SU-DHL-6 (cell line): ENCODE data around the gene KIF20A.
"Not testable (repeated sequence)": the region's sequence is repeated elsewhere in the genome, so short reads cannot be mapped to it uniquely, and the experiment has no call there.

Source experiments
- H2AFZ ChIP-seq: fragments of 200-600 bp; sonication (generic); 2 replicates; pipeline ENCODE4 v1.6.1; 2014; ENCODE audit warnings: low read depth, mild to moderate bottlenecking, moderate library complexity, mixed read lengths, antibody characterized with exemption, low read length; ENCODE audit not compliant: severe bottlenecking
- H3F3A ChIP-seq: fragments of 200-600 bp; shearing (Covaris generic); 2 replicates; pipeline ENCODE4 v1.6.0; 2016; ENCODE audit warnings: antibody characterized with exemption, mild to moderate bottlenecking; ENCODE audit not compliant: insufficient read depth
- H3K27ac ChIP-seq: fragments of 200-600 bp; sonication (generic); 2 replicates; pipeline ENCODE4 v1.5.1; 2016; ENCODE audit warnings: low read depth, mild to moderate bottlenecking, low read length, moderate library complexity, mixed read lengths
- H3K27me3 ChIP-seq: fragments of 200-600 bp; sonication (generic), shearing (Covaris generic); 2 replicates; pipeline ENCODE4 v1.6.0; 2014; ENCODE audit warnings: mild to moderate bottlenecking, low read length
- H3K36me3 ChIP-seq: fragments of 200-600 bp; sonication (generic); 2 replicates; pipeline ENCODE4 v1.6.1; 2014; ENCODE audit warnings: mild to moderate bottlenecking, low read length, mixed read lengths
- H3K4me2 ChIP-seq: fragments of 300-600, 200-600 bp; shearing (Covaris generic), sonication (generic); 2 replicates; pipeline ENCODE4 v1.6.0; 2014; ENCODE audit warnings: low read length, low read depth, mild to moderate bottlenecking; ENCODE audit not compliant: poor library complexity, severe bottlenecking
- H3K4me3 ChIP-seq: fragments of 200-600 bp; sonication (generic); 2 replicates; pipeline ENCODE4 v1.5.1; 2014; ENCODE audit warnings: antibody characterized with exemption, low read length, mild to moderate bottlenecking, mixed read lengths; ENCODE audit not compliant: insufficient read depth, poor library complexity, severe bottlenecking
- H3K79me2 ChIP-seq: fragments of 200-600 bp; sonication (generic); 2 replicates; pipeline ENCODE4 v1.6.1; 2014; ENCODE audit warnings: mild to moderate bottlenecking, low read length, moderate library complexity; ENCODE audit not compliant: insufficient read depth
- H3K9ac ChIP-seq: fragments of 200-600 bp; sonication (generic); 2 replicates; pipeline ENCODE4 v1.7.0; 2014; ENCODE audit warnings: mild to moderate bottlenecking, low read length
- H3K9me2 ChIP-seq: fragments of 200-600 bp; sonication (generic); replicated peaks from 2 replicates; pipeline ENCODE4 v1.6.1; 2014; ENCODE audit warnings: low read length; ENCODE audit not compliant: insufficient read depth
- H3K9me3 ChIP-seq: fragments of 200-600 bp; sonication (generic); 2 replicates; pipeline ENCODE4 v1.6.1; 2014; ENCODE audit warnings: low read length, mixed read lengths; ENCODE audit not compliant: insufficient read depth
- H4K20me1 ChIP-seq: fragments of 200-600 bp; sonication (generic); 2 replicates; pipeline ENCODE4 v1.6.1; 2014; ENCODE audit warnings: low read depth, mild to moderate bottlenecking, antibody characterized with exemption, low read length, moderate library complexity, mixed read lengths
- EZH2phosphoT487 ChIP-seq: fragments of 200-600 bp; sonication (generic), shearing (Covaris generic); conservative IDR thresholded peaks from 2 replicates; pipeline ENCODE4 v1.6.1; 2018; ENCODE audit warnings: mild to moderate bottlenecking, antibody characterized with exemption, low read length, moderate library complexity, mixed read lengths
- TF ChIP-seq, protein P1 (sequence below): fragments of 200-600 bp; sonication (generic); IDR thresholded peaks from one replicate; pipeline ENCODE4 v1.5.1; 2017; ENCODE audit warnings: antibody characterized with exemption, mild to moderate bottlenecking, low read length, moderate library complexity; ENCODE audit not compliant: insufficient read depth, poor library complexity, severe bottlenecking

Gene KIF20A

DNA sequence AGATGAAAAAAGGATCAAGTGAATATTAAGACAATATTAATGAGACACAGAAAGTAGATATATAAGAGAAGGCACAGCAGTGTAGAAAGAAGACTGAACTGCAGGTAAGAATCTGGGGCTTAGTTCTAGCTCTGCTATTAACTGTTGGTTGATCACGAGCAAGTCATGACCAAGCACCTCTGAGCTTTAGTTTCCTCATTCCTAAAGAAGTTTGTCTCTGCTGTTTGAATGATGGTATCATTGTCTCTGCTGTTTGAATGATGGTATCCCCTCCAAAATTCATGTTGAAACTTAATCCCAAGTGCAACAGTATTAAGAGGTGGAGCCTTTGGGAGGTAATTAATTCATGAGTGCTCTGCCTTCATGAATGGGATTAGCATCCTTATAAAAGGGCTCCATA is 37.2 kb upstream of the KIF20A start:
- H4K20me1 ChIP-seq, result no peaks in the 10 kb centered on the region
- no peaks in the 10 kb centered on the region for H3K9me3 ChIP-seq
- no peak overlapping the region for H2AFZ ChIP-seq
- no peak overlapping the region for H3K4me3 ChIP-seq
- no peak overlapping the region for H3K9ac ChIP-seq
- H3K36me3 ChIP-seq, result no peaks in the 10 kb centered on the region
- no peak overlapping the region for H3K27ac ChIP-seq
- H3K9me2 ChIP-seq, result no peaks in the 10 kb centered on the region
- H3F3A ChIP-seq, result no peaks in the 10 kb centered on the region
- TF ChIP-seq, protein P1, sequence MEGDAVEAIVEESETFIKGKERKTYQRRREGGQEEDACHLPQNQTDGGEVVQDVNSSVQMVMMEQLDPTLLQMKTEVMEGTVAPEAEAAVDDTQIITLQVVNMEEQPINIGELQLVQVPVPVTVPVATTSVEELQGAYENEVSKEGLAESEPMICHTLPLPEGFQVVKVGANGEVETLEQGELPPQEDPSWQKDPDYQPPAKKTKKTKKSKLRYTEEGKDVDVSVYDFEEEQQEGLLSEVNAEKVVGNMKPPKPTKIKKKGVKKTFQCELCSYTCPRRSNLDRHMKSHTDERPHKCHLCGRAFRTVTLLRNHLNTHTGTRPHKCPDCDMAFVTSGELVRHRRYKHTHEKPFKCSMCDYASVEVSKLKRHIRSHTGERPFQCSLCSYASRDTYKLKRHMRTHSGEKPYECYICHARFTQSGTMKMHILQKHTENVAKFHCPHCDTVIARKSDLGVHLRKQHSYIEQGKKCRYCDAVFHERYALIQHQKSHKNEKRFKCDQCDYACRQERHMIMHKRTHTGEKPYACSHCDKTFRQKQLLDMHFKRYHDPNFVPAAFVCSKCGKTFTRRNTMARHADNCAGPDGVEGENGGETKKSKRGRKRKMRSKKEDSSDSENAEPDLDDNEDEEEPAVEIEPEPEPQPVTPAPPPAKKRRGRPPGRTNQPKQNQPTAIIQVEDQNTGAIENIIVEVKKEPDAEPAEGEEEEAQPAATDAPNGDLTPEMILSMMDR, result no peak
- TF ChIP-seq EZH2phosphoT487, result no peak
- no peaks in the 10 kb centered on the region for H3K27me3 ChIP-seq
- H3K79me2 ChIP-seq, result no peaks in the 10 kb centered on the region
- H3K4me2 ChIP-seq, result no peak overlapping the region

DNA sequence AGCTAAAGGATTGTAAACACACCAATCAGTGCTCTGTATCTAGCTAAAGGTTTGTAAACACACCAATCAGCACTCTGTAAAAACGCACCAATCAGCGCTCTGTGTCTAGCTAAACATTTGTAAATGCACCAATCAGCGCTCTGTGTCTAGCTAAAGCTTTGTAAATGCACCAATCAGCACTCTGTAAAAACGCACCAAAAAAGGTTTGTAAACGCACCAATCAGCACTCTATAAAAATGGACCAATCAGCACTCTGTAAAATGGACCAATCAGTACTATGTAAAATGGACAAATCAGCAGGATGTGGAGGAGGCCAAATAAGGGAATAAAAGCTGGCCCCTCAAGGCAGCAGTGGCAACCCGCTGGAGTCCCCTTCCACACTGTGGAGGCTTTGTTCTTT is 35.3 kb upstream of the KIF20A start:
- not testable (repeated sequence) for H3K4me2 ChIP-seq, H2AFZ ChIP-seq

DNA sequence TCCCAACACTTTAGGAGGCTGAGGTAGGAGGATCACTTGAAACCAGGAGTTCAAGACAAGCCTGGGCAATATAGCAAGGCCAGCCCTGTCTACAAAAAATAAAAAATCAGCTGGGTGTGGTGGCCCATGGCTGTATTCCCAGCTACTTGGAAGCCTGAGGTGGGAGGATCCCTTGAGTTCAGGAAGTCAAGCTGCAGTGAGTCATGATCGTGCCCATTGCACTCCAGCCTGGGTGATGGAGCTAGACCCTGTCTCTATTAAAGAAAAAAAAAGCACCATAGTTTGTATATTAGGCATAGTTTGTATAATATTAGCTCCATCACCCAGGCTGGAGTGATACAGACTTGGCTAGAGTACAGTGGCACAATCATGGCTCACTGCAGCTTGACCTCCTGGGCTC is 30.1 kb upstream of the KIF20A start:
- no peak overlapping the region for H3K9ac ChIP-seq
- H3K79me2 ChIP-seq, result no peaks in the 10 kb centered on the region
- no peak overlapping the region for H2AFZ ChIP-seq
- no peak overlapping the region for H3K4me2 ChIP-seq
- no peaks in the 10 kb centered on the region for H4K20me1 ChIP-seq
- H3K36me3 ChIP-seq, result no peaks in the 10 kb centered on the region
- H3K9me2 ChIP-seq, result no peaks in the 10 kb centered on the region
- H3K9me3 ChIP-seq, result no peaks in the 10 kb centered on the region
- TF ChIP-seq, protein P1, result no peak
- TF ChIP-seq EZH2phosphoT487, result no peak
- no peak overlapping the region for H3K4me3 ChIP-seq
- H3K27ac ChIP-seq, result no peak overlapping the region
- H3F3A ChIP-seq, result no peaks in the 10 kb centered on the region
- no peaks in the 10 kb centered on the region for H3K27me3 ChIP-seq

More for the DNA sequence above, 35.3 kb upstream of the KIF20A start:
- not testable (repeated sequence) for H3K36me3 ChIP-seq, H4K20me1 ChIP-seq, H3F3A ChIP-seq, H3K9me2 ChIP-seq, H3K27ac ChIP-seq, H3K9ac ChIP-seq, H3K9me3 ChIP-seq, H3K27me3 ChIP-seq, H3K79me2 ChIP-seq, H3K4me3 ChIP-seq

DNA sequence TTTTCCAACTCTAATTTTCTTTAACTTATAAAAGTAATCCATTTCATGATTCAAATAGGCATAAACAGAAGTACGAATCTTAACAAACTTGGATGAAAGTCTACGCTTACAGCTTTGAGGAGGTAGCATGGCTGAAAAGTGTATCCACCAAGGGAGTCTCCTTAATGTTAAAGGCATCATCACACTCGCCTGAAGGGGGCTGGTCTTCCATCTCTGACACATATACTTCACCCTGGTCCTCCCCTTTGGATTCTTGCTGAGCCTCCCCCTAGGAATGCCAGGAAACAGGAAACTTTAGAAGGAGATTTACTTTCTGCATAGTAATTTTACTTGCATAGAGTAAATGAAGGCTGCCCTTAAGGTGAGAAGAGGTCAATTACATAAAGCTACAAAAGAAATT is 29.4 kb upstream of the KIF20A start:
- H3K27ac ChIP-seq, result no peak overlapping the region
- no peak overlapping the region for H3K9ac ChIP-seq
- no peak overlapping the region for H2AFZ ChIP-seq
- no peaks in the 10 kb centered on the region for H3F3A ChIP-seq
- no peaks in the 10 kb centered on the region for H4K20me1 ChIP-seq
- H3K79me2 ChIP-seq, result no peaks in the 10 kb centered on the region
- H3K4me3 ChIP-seq, result no peak overlapping the region
- H3K4me2 ChIP-seq, result no peak overlapping the region
- TF ChIP-seq EZH2phosphoT487, result no peak
- no peaks in the 10 kb centered on the region for H3K27me3 ChIP-seq
- no peaks in the 10 kb centered on the region for H3K9me3 ChIP-seq
- H3K9me2 ChIP-seq, result no peaks in the 10 kb centered on the region
- H3K36me3 ChIP-seq, result no peaks in the 10 kb centered on the region

DNA sequence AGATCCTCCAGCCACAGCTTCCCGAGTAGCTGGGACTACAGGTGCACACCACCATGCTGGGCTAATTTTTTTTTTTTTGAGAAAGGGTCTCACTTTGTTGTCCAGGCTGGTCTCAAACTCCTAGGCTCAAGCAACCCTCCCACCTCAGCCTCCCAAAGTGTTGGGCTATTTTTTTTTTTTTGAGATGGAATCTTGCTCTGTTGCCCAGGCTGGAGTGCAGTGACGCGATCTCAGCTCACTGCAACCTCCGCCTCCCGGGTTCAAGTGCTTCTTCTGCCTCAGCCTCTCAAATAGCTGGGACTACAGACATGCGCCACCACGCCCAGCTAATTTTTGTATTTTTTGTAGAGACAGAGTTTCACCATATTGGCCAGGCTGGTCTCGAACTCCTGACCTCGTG is 22.9 kb upstream of the KIF20A start:
- not testable (repeated sequence) for H3K9me3 ChIP-seq, H3K27ac ChIP-seq, H3K36me3 ChIP-seq, H3K4me2 ChIP-seq, H3K9me2 ChIP-seq, H2AFZ ChIP-seq, H3K9ac ChIP-seq, H4K20me1 ChIP-seq, H3K79me2 ChIP-seq, H3K27me3 ChIP-seq, H3F3A ChIP-seq, H3K4me3 ChIP-seq
